ENCODE data around the gene TBC1D17.

DNA sequence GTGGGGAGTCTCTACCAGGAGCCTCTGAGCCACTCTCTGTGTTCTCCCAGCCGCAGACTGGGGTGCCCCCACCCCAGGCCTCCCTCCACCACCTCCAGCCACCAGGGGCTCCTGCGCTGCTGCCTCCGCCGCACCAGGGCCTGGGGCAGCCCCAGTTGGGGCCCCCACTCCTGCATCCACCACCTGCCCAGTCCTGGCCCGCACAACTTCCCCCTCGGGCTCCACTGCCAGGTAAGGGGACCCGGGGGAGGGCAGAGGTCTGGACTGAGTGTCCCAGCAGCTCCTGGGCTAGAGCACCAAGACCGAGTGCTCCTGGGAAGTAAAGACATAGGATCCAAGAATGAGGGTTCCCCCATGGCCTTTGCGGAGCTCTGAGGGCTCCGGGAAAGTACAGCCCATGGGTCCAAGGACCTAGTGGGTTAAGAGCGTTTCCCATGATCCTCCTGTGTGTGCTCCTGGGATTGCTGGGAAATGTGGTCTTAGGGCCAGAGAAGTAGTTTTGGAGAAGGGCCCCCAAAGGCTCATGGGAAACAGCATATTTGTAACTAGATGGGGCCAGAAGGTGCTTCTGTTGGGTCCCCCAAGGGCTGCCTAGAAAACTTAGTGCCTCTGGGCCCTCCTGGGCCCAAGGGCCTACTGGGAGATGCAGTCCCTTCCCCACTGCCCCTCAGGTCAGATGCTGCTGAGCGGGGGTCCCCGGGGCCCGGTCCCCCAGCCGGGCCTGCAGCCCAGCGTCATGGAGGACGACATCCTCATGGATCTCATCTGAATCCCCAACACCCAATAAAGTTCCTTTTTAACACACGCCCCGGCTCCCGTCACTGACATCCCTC lies 41.1 kb upstream of the TBC1D17 start:
- TF ChIP-seq, protein P1, sequence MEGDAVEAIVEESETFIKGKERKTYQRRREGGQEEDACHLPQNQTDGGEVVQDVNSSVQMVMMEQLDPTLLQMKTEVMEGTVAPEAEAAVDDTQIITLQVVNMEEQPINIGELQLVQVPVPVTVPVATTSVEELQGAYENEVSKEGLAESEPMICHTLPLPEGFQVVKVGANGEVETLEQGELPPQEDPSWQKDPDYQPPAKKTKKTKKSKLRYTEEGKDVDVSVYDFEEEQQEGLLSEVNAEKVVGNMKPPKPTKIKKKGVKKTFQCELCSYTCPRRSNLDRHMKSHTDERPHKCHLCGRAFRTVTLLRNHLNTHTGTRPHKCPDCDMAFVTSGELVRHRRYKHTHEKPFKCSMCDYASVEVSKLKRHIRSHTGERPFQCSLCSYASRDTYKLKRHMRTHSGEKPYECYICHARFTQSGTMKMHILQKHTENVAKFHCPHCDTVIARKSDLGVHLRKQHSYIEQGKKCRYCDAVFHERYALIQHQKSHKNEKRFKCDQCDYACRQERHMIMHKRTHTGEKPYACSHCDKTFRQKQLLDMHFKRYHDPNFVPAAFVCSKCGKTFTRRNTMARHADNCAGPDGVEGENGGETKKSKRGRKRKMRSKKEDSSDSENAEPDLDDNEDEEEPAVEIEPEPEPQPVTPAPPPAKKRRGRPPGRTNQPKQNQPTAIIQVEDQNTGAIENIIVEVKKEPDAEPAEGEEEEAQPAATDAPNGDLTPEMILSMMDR (IDR thresholded peaks at IDR 0.05; ENCODE audit: low read depth, low read length, missing input control) = no peak
- TF ChIP-seq, protein P2, sequence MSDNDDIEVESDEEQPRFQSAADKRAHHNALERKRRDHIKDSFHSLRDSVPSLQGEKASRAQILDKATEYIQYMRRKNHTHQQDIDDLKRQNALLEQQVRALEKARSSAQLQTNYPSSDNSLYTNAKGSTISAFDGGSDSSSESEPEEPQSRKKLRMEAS (IDR thresholded peaks at IDR 0.05) = no peak
- TF ChIP-seq REST (IDR thresholded peaks at IDR 0.05) (no peak), FOXA1 (IDR thresholded peaks at IDR 0.05) (no peak), JUND (IDR thresholded peaks at IDR 0.05) (no peak)
